Neural progenitor cell (in vitro differentiated cells): ENCODE data around the gene KCNB1. TPM values are rescaled to one million over a fixed set of nuclear protein-coding genes. Genes with fewer than 3 reads are reported as not detected.

ENCODE experiments used
- DNase-seq: peaks from one replicate; pipeline ENCODE4 v3.0.0-alpha.2; 2016; ENCODE audit warnings: low spot score
- H2AFZ ChIP-seq: fragments of 200-600 bp; sonication (generic); replicated peaks from 2 replicates; pipeline ENCODE4 v1.6.1; 2016; ENCODE audit warnings: antibody characterized with exemption
- H3F3A ChIP-seq: fragments of 200-600 bp; sonication (generic); 2 replicates; pipeline ENCODE4 v1.6.1; 2016; ENCODE audit warnings: antibody characterized with exemption, low read depth
- H3K27ac ChIP-seq: fragments of 200-600 bp; sonication (generic); 2 replicates; pipeline ENCODE4 v1.5.1; 2016; ENCODE audit warnings: mild to moderate bottlenecking
- H3K27me3 ChIP-seq: fragments of 200-600 bp; sonication (generic); 2 replicates; pipeline ENCODE4 v1.6.1; 2016; ENCODE audit warnings: mild to moderate bottlenecking, moderate library complexity
- H3K36me3 ChIP-seq: fragments of 200-600 bp; sonication (generic); 2 replicates; pipeline ENCODE4 v1.5.1; 2016
- H3K4me1 ChIP-seq: fragments of 200-600 bp; sonication (generic); 2 replicates; pipeline ENCODE4 v1.6.1; 2016; ENCODE audit warnings: mixed run types
- H3K4me2 ChIP-seq: fragments of 200-600 bp; sonication (generic); 2 replicates; pipeline ENCODE4 v1.6.1; 2016
- H3K4me3 ChIP-seq: fragments of 200-600 bp; sonication (generic); 2 replicates; pipeline ENCODE4 v1.5.1; 2016
- H3K79me2 ChIP-seq: fragments of 200-600 bp; sonication (generic); 2 replicates; pipeline ENCODE4 v1.6.1; 2016; ENCODE audit warnings: low read depth
- H3K9ac ChIP-seq: fragments of 200-600 bp; sonication (generic); 2 replicates; pipeline ENCODE4 v1.6.1; 2016
- H3K9me3 ChIP-seq: fragments of 200-600 bp; sonication (generic); 2 replicates; pipeline ENCODE4 v1.5.1; 2016; ENCODE audit warnings: low read depth
- H4K20me1 ChIP-seq: fragments of 200-600 bp; sonication (generic); 2 replicates; pipeline ENCODE4 v1.6.1; 2016; ENCODE audit warnings: low read depth
- H3K27ac Mint-ChIP-seq: 3 replicates; pipeline ENCODE4 v1.8.0; 2021; ENCODE audit warnings: mixed read lengths
- H3K27me3 Mint-ChIP-seq: 2 replicates; pipeline ENCODE4 v1.8.0; 2022; ENCODE audit warnings: low read depth, mild to moderate bottlenecking, inconsistent platforms, moderate library complexity, mixed read lengths; ENCODE audit not compliant: insufficient read depth
- H3K36me3 Mint-ChIP-seq: 3 replicates; pipeline ENCODE4 v1.8.0; 2021; ENCODE audit warnings: mixed read lengths
- H3K4me1 Mint-ChIP-seq: 3 replicates; pipeline ENCODE4 v1.8.0; 2021; ENCODE audit warnings: mixed read lengths
- H3K4me3 Mint-ChIP-seq: 3 replicates; pipeline ENCODE4 v1.8.0; 2021; ENCODE audit warnings: mild to moderate bottlenecking, moderate library complexity, mixed read lengths
- H3K9me3 Mint-ChIP-seq: 3 replicates; pipeline ENCODE4 v1.8.0; 2020; ENCODE audit warnings: mixed read lengths
- EZH2 ChIP-seq: fragments of 200-600 bp; sonication (generic); IDR thresholded peaks from 2 replicates; pipeline ENCODE4 v1.6.1; 2017; ENCODE audit warnings: antibody characterized with exemption, mild to moderate bottlenecking, moderate library complexity
- EZH2phosphoT487 ChIP-seq: fragments of 200-600 bp; sonication (generic); IDR thresholded peaks from 2 replicates; pipeline ENCODE4 v1.6.1; 2017; ENCODE audit warnings: antibody characterized with exemption
- total RNA-seq: library from RNA; depleted of rRNA; stranded (reverse); fragments of >200 nt; gene quantifications from 2 replicates; pipeline ENCODE4 v1.2.3, GENCODE V29; 2015; ENCODE audit warnings: low replicate concordance
- TF ChIP-seq, protein P1 (sequence below): fragments of 200-600 bp; sonication (generic); IDR thresholded peaks from 2 replicates; pipeline ENCODE4 v1.5.1; 2017; ENCODE audit warnings: antibody characterized with exemption, mild to moderate bottlenecking

The KCNB1 gene
- total RNA-seq, 1 donor from 2014 or later = 0.97 TPM

- Histone ChIP-seq H3K27ac (no peak overlapping the region), H3F3A (no peaks in the 10 kb centered on the region), H3K4me1 (peaks cover 10% of the 10 kb centered on the region), H3K79me2 (no peaks in the 10 kb centered on the region), H3K9ac (no peak overlapping the region), H3K9me3 (no peaks in the 10 kb centered on the region), H3K4me3 (no peak overlapping the region), H2AFZ (no peak overlapping the region), H3K4me2 (no peak overlapping the region), H3K27me3 (no peaks in the 10 kb centered on the region), H3K36me3 (no peaks in the 10 kb centered on the region), H4K20me1 (no peaks in the 10 kb centered on the region)
- no peak for DNase-seq
- peaks cover 3% of the 10 kb centered on the region for H3K27me3 Mint-ChIP-seq
- H3K36me3 Mint-ChIP-seq = no peaks in the 10 kb centered on the region
- H3K27ac Mint-ChIP-seq = no peak overlapping the region
- peaks cover 14% of the 10 kb centered on the region for H3K4me1 Mint-ChIP-seq
- TF ChIP-seq EZH2 (no peak), EZH2phosphoT487 (no peak)
- TF ChIP-seq, protein P1, sequence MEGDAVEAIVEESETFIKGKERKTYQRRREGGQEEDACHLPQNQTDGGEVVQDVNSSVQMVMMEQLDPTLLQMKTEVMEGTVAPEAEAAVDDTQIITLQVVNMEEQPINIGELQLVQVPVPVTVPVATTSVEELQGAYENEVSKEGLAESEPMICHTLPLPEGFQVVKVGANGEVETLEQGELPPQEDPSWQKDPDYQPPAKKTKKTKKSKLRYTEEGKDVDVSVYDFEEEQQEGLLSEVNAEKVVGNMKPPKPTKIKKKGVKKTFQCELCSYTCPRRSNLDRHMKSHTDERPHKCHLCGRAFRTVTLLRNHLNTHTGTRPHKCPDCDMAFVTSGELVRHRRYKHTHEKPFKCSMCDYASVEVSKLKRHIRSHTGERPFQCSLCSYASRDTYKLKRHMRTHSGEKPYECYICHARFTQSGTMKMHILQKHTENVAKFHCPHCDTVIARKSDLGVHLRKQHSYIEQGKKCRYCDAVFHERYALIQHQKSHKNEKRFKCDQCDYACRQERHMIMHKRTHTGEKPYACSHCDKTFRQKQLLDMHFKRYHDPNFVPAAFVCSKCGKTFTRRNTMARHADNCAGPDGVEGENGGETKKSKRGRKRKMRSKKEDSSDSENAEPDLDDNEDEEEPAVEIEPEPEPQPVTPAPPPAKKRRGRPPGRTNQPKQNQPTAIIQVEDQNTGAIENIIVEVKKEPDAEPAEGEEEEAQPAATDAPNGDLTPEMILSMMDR = no peak
- no peak overlapping the region for H3K4me3 Mint-ChIP-seq
- no peaks in the 10 kb centered on the region for H3K9me3 Mint-ChIP-seq
Observed at GRCh38 chr20:49400410-49400809, 82.1 kb downstream of the KCNB1 start.

DNA sequence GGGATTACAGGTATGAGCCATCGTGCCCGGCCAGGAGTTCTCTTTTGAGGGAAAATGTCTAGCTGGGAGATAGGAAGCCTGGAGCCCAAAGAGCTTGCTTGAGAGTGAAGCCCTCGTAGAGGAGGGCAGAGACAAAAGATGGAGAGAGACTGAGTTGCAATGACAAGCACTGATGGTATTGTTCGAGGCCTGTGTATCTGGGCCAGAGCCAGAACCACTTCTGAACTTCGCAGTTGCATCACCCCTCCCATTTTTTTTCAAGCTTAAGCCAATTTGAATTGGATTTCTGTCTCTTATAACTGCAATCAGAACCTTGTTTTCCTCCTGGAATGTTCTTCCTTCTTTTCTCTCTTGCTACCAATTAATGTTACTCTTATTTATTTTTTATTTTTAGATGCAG lies 83.1 kb downstream of the KCNB1 start:
- TF ChIP-seq EZH2 = no peak
- TF ChIP-seq, protein P1 = no peak
- no peak for TF ChIP-seq EZH2phosphoT487

DNA sequence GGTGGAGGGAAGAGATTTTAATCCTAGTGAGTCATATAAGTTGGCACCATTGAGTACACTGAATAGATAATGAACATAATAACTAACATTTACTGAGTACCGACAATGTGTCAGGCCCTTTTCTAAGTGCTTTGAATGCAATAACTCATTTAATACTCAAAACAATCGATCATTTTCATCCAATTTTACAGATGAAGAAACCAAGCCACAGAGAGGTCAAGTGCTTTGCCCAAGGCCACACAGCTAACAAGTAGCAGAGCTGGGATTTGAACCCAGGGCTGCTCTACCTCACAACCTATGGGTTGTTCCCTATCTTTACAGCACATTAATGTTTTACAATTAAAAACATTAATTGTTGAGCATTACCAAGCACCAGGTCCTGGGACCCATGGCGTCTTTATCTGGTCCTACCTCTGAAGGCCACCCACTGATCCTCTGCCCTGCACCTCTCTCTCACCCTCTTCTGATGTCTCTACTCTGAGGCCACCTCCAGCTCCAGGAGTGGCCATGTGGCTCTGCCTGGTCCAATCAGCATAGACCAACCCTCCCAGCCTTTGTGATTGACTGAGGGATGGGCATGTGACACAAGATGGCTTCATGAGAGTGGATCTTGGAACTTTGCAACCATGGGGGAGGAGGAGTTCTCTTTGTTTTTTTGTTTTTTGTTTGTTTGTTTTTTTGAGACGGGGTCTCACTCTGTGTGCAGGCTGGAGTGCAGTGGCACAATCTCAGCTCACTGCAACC lies 83.9 kb downstream of the KCNB1 start:
- Histone ChIP-seq H2AFZ (no peak overlapping the region), H3F3A (no peaks in the 10 kb centered on the region), H3K27me3 (no peaks in the 10 kb centered on the region), H3K27ac (no peak overlapping the region), H3K36me3 (no peaks in the 10 kb centered on the region), H3K4me2 (no peak overlapping the region), H3K4me3 (no peak overlapping the region), H3K79me2 (no peaks in the 10 kb centered on the region), H3K9ac (no peak overlapping the region), H4K20me1 (no peaks in the 10 kb centered on the region), H3K4me1 (no peaks in the 10 kb centered on the region), H3K9me3 (no peaks in the 10 kb centered on the region)
- no peaks in the 10 kb centered on the region for H3K9me3 Mint-ChIP-seq
- no peak overlapping the region for H3K4me3 Mint-ChIP-seq
- H3K27me3 Mint-ChIP-seq = no peaks in the 10 kb centered on the region
- no peak for TF ChIP-seq EZH2
- TF ChIP-seq EZH2phosphoT487 = no peak
- TF ChIP-seq, protein P1 = no peak
- H3K36me3 Mint-ChIP-seq = no peaks in the 10 kb centered on the region
- no peak for DNase-seq
- peaks cover 6% of the 10 kb centered on the region for H3K4me1 Mint-ChIP-seq
- no peak overlapping the region for H3K27ac Mint-ChIP-seq

More for the DNA sequence above, 83.1 kb downstream of the KCNB1 start:
- H3K4me3 ChIP-seq = no peak overlapping the region
- H3K36me3 ChIP-seq = no peaks in the 10 kb centered on the region
- H3K79me2 ChIP-seq = no peaks in the 10 kb centered on the region
- no peaks in the 10 kb centered on the region for H4K20me1 ChIP-seq
- no peak overlapping the region for H3K27ac ChIP-seq
- Mint-ChIP-seq H3K27me3 (no peaks in the 10 kb centered on the region), H3K9me3 (no peaks in the 10 kb centered on the region), H3K4me3 (no peak overlapping the region), H3K36me3 (no peaks in the 10 kb centered on the region), H3K4me1 (peaks cover 6% of the 10 kb centered on the region), H3K27ac (no peak overlapping the region)
- peaks cover 3% of the 10 kb centered on the region for H3K4me1 ChIP-seq
- no peak overlapping the region for H3K4me2 ChIP-seq
- no peak for DNase-seq
- H3F3A ChIP-seq = no peaks in the 10 kb centered on the region
- H3K9ac ChIP-seq = no peak overlapping the region
- H3K9me3 ChIP-seq = no peaks in the 10 kb centered on the region
- no peaks in the 10 kb centered on the region for H3K27me3 ChIP-seq
- no peak overlapping the region for H2AFZ ChIP-seq
